ENCODE results near the gene TIAM1.

TIAM1 gene

GRCh38 chr21:31075848-31076247 lies 268.2 kb downstream of the TIAM1 start:
- DNase-seq: no peak

- DNase-seq: no peak
Observed at GRCh38 chr21:31072533-31072932, 271.5 kb downstream of the TIAM1 start.

All from central memory CD4-positive, alpha-beta T cell (primary cell).